SU-DHL-6 (cell line): ENCODE measurements around the gene CYP21A2.

ENCODE experiments used
- H2AFZ ChIP-seq: fragments of 200-600 bp; sonication (generic); 2 replicates; pipeline ENCODE4 v1.6.1; 2014; ENCODE audit warnings: low read depth, mild to moderate bottlenecking, moderate library complexity, mixed read lengths, antibody characterized with exemption, low read length; ENCODE audit not compliant: severe bottlenecking
- H3F3A ChIP-seq: fragments of 200-600 bp; shearing (Covaris generic); 2 replicates; pipeline ENCODE4 v1.6.0; 2016; ENCODE audit warnings: antibody characterized with exemption, mild to moderate bottlenecking; ENCODE audit not compliant: insufficient read depth
- H3K27ac ChIP-seq: fragments of 200-600 bp; sonication (generic); 2 replicates; pipeline ENCODE4 v1.5.1; 2016; ENCODE audit warnings: low read depth, mild to moderate bottlenecking, low read length, moderate library complexity, mixed read lengths
- H3K27me3 ChIP-seq: fragments of 200-600 bp; sonication (generic), shearing (Covaris generic); 2 replicates; pipeline ENCODE4 v1.6.0; 2014; ENCODE audit warnings: mild to moderate bottlenecking, low read length
- H3K36me3 ChIP-seq: fragments of 200-600 bp; sonication (generic); 2 replicates; pipeline ENCODE4 v1.6.1; 2014; ENCODE audit warnings: mild to moderate bottlenecking, low read length, mixed read lengths
- H3K4me2 ChIP-seq: fragments of 300-600, 200-600 bp; shearing (Covaris generic), sonication (generic); 2 replicates; pipeline ENCODE4 v1.6.0; 2014; ENCODE audit warnings: low read length, low read depth, mild to moderate bottlenecking; ENCODE audit not compliant: poor library complexity, severe bottlenecking
- H3K4me3 ChIP-seq: fragments of 200-600 bp; sonication (generic); 2 replicates; pipeline ENCODE4 v1.5.1; 2014; ENCODE audit warnings: antibody characterized with exemption, low read length, mild to moderate bottlenecking, mixed read lengths; ENCODE audit not compliant: insufficient read depth, poor library complexity, severe bottlenecking
- H3K79me2 ChIP-seq: fragments of 200-600 bp; sonication (generic); 2 replicates; pipeline ENCODE4 v1.6.1; 2014; ENCODE audit warnings: mild to moderate bottlenecking, low read length, moderate library complexity; ENCODE audit not compliant: insufficient read depth
- H3K9ac ChIP-seq: fragments of 200-600 bp; sonication (generic); 2 replicates; pipeline ENCODE4 v1.7.0; 2014; ENCODE audit warnings: mild to moderate bottlenecking, low read length
- H3K9me2 ChIP-seq: fragments of 200-600 bp; sonication (generic); replicated peaks from 2 replicates; pipeline ENCODE4 v1.6.1; 2014; ENCODE audit warnings: low read length; ENCODE audit not compliant: insufficient read depth
- H3K9me3 ChIP-seq: fragments of 200-600 bp; sonication (generic); 2 replicates; pipeline ENCODE4 v1.6.1; 2014; ENCODE audit warnings: low read length, mixed read lengths; ENCODE audit not compliant: insufficient read depth
- H4K20me1 ChIP-seq: fragments of 200-600 bp; sonication (generic); 2 replicates; pipeline ENCODE4 v1.6.1; 2014; ENCODE audit warnings: low read depth, mild to moderate bottlenecking, antibody characterized with exemption, low read length, moderate library complexity, mixed read lengths
- EZH2phosphoT487 ChIP-seq: fragments of 200-600 bp; sonication (generic), shearing (Covaris generic); conservative IDR thresholded peaks from 2 replicates; pipeline ENCODE4 v1.6.1; 2018; ENCODE audit warnings: mild to moderate bottlenecking, antibody characterized with exemption, low read length, moderate library complexity, mixed read lengths
- TF ChIP-seq, protein P1 (sequence below): fragments of 200-600 bp; sonication (generic); IDR thresholded peaks from one replicate; pipeline ENCODE4 v1.5.1; 2017; ENCODE audit warnings: antibody characterized with exemption, mild to moderate bottlenecking, low read length, moderate library complexity; ENCODE audit not compliant: insufficient read depth, poor library complexity, severe bottlenecking

CYP21A2 gene

DNA sequence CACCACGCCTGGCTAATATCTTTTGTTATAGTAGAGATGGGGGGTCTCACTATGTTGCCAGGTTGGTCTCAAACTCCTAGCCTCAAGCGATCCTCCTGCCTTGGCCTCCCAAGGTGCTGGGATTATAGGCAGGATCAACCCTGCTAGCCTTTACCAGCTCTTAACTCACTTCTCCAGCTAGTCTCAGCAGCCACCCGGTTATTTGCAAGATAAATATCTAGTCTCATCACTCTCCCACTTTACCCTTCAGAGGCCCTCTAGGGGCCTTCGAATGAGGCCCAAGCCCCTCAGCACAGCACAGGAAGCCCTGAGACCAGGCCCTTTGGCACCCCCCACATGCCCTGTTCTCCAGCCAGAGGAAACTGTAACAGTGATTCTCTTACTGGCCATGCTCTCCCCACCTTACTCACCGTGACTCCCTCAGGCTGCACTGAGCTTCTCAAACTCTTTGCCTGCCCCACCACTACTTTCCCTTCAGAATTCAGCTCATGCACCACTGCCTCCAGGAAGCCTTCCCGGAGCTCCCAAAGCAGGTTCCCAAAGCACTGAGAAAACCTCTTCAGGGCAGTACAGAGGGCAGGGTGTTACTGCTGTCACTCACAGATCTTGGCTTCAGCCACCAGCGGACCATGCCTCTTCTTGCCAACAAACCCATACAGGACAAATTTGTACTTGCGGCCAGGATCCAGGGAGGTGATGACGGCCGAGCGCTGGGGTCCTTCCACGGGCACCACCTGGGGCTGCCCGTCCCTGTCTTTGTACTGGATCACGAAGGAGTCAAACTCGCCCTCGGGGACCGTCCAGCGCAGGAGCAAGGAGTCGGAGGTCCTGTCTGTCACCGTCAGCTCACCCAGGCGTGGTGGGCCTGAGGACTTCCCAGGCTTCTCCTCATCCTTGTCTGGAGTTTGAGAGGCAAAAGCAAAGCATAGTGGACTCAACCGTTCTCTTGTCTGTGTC is 45.9 kb downstream of the CYP21A2 start:
- Histone ChIP-seq H3K9me2 (no peaks in the 10 kb centered on the region), H3F3A (no peaks in the 10 kb centered on the region), H3K36me3 (no peaks in the 10 kb centered on the region), H3K4me2 (no peak overlapping the region), H4K20me1 (no peaks in the 10 kb centered on the region), H3K27me3 (no peaks in the 10 kb centered on the region), H3K9ac (no peak overlapping the region), H3K79me2 (no peaks in the 10 kb centered on the region), H3K4me3 (no peak overlapping the region), H3K9me3 (no peaks in the 10 kb centered on the region), H2AFZ (no peak overlapping the region), H3K27ac (no peak overlapping the region)
- TF ChIP-seq, protein P1, sequence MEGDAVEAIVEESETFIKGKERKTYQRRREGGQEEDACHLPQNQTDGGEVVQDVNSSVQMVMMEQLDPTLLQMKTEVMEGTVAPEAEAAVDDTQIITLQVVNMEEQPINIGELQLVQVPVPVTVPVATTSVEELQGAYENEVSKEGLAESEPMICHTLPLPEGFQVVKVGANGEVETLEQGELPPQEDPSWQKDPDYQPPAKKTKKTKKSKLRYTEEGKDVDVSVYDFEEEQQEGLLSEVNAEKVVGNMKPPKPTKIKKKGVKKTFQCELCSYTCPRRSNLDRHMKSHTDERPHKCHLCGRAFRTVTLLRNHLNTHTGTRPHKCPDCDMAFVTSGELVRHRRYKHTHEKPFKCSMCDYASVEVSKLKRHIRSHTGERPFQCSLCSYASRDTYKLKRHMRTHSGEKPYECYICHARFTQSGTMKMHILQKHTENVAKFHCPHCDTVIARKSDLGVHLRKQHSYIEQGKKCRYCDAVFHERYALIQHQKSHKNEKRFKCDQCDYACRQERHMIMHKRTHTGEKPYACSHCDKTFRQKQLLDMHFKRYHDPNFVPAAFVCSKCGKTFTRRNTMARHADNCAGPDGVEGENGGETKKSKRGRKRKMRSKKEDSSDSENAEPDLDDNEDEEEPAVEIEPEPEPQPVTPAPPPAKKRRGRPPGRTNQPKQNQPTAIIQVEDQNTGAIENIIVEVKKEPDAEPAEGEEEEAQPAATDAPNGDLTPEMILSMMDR, result no peak
- TF ChIP-seq EZH2phosphoT487, result no peak

DNA sequence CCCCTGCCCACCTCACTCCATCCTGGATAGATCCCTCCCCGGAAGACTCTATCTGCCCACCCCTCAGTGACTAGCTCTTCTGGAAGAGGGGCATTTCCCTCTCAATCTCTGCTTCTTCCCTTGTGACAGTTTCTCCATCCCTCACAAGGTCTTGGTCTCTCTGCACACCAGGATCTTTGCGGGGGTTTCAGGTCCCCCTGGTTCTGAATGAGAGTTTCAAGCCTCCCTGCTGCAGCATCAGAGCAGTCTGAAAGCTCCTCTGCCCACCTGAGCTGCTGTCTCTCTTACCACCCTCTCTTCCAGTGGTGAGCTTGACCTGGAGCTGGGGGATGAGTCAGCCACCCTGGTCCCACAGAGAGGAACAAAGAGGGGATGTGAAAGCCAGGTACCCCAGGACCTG is 46.6 kb downstream of the CYP21A2 start:
- Histone ChIP-seq H3K4me3 (no peak overlapping the region), H3K27ac (no peak overlapping the region), H3K27me3 (no peaks in the 10 kb centered on the region), H3K9me3 (no peaks in the 10 kb centered on the region), H3K9me2 (no peaks in the 10 kb centered on the region), H3K36me3 (no peaks in the 10 kb centered on the region), H3K79me2 (no peaks in the 10 kb centered on the region), H2AFZ (no peak overlapping the region), H3K4me2 (no peak overlapping the region), H4K20me1 (no peaks in the 10 kb centered on the region), H3F3A (no peaks in the 10 kb centered on the region), H3K9ac (no peak overlapping the region)
- TF ChIP-seq, protein P1, result no peak
- no peak for TF ChIP-seq EZH2phosphoT487

DNA sequence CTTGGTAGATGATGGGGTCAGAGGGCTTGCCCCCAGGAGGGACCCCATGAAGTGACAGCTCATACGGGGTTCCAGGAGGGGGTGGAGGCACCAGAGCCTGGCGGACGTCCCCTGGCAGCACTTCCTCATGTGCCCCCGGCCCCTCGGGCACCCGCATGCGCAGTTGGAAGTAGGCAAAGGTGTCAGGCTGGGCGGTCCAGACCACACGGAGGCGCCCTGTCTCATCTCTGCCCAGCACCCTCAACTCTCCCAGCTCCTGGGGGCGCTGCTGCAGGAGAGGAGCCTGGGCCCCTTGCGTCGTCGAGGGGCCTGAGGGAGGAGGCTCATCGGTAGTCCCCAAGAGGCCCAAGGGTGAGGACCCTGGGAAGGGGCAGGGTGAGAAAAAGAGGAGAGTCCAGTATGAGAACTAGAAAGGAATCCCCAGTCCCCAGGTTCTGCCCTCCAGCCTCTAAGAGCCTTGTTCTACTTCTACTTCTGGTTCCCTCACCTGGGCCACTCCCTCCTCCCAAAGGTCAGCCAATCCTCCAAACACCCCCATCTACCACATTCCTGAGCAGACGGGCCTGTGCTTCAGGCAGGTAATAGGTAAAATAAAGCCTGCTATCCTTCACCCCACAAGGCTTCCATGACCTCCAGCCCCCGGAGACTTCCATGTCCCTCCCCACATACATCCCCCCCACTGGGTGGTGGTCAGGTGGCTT is 47.7 kb downstream of the CYP21A2 start:
- Histone ChIP-seq H3K4me3 (no peak overlapping the region), H3K4me2 (peak overlapping the region; percentile 27), H3F3A (no peaks in the 10 kb centered on the region), H3K79me2 (no peaks in the 10 kb centered on the region), H3K9ac (peak overlapping the region; percentile 4; the same call in 1 of the 2 replicates), H3K9me3 (no peaks in the 10 kb centered on the region), H3K27ac (no peak overlapping the region), H4K20me1 (no peaks in the 10 kb centered on the region), H3K36me3 (no peaks in the 10 kb centered on the region), H3K9me2 (no peaks in the 10 kb centered on the region), H3K27me3 (no peaks in the 10 kb centered on the region), H2AFZ (no peak overlapping the region)
- TF ChIP-seq, protein P1, result peak; percentile 82
- TF ChIP-seq EZH2phosphoT487, result no peak
